Measurements from ENCODE around the gene FGFRL1.
"Not testable (repeated sequence)": the region's sequence is repeated elsewhere in the genome, so short reads cannot be mapped to it uniquely, and the experiment has no call there.

FGFRL1 gene

DNA sequence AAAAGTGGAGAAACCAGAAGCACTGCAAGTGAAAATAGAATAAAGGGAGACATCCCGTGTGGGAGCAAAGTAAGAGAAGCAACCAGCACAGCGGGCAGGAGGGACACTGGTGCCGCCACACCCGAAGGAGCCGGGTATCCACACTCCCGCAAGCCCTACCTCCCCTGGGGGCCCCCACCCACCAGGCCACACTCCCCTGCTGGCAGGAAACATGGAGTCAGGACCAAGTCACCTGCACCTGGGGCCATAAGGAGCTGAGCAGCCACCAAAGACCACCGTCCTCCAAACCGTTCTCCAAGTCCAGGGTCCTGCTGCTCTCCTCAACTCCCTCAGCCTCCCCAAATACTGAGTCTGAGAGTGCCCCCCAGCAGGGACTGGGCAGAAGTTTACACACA, 30.5 kb downstream of the FGFRL1 start:
- DNase-seq, result no peak

GRCh38 chr4:1042352-1043055, 31.1 kb downstream of the FGFRL1 start:
- DNase-seq, result no peak

DNA sequence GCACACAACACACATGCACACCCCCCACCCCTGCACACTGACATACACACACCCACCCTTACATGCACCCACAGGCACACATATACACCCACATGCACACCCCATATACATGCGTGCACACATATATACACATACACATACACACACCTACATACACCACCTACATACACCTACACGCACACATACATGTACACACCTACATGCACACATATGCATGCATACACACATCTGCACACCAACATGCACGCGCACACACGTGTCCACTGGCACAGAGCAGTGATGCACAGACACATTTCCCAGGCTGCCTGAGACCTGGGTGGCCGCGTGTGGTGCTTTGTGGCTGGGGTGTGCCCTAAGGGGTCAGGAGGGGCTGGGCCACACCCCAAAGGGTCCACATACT, 31.7 kb downstream of the FGFRL1 start:
- no peak for DNase-seq

DNA sequence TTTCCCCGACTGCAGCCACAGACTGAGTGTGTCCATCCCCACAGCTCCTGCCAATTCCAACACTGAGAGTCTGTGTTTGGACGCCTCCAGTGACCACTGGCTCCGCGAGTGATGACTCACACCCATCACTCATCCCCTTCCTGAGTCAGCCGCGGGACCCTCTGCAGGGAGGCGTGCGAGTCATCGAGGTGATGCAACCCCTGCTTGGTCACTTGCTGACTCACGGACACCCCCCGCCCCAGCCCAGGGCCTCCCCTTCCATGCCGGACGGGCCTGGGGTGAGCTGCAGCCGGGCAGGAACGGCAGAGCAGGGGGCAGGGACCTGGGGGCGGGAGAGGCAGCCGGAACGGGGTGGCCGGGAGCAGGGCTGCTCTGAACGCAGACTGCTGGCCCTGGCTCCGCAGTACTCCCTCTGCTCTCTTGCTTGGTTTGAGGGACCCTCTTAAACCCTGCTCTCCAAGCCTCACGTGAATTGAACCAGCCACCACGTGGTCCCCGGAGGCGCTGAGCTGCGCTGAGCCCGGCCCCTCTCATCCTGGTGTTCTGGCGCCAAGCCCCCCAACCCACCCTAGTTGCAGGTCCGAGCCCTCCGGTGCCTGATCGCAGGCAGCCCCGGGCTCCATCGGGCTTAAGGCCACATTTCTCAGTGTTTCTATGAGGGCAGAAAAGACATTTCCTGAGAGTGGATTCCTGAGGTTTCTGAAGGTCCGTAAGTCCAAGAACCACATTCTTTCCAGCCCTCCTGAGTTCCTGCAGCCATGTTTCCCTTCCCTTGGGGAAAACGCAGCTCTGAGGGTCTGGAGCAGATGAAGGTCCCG, 32.4 kb downstream of the FGFRL1 start:
- peak; percentile 37 for DNase-seq

- peak; percentile 1 for DNase-seq
Observed at GRCh38 chr4:1044469-1045192, 33.2 kb downstream of the FGFRL1 start.

- DNase-seq, result peak; percentile 10
Observed at GRCh38 chr4:1045193-1045594, 33.8 kb downstream of the FGFRL1 start.

- DNase-seq, result peak; percentile 3
Observed at GRCh38 chr4:1045595-1046201, 34.3 kb downstream of the FGFRL1 start.

DNA sequence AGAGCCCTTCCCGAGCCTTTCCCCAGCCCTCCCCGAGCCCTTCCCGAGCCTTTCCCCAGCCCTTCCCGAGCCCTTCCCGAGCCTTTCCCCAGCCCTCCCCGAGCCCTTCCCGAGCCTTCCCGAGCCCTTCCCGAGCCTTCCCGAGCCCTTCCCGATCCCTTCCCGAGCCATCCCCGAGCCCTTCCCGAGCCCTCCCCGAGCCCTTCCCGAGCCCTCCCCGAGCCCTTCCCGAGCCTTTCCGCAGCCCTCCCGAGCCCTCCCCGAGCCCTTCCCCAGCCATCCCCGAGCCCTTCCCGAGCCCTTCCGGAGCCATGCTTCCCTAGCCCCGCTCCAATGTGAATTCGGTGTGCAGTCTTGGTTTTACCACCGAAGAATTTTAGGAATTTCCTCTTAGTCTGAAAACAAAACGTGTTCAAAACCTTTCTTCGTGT, 35.2 kb downstream of the FGFRL1 start:
- DNase-seq, result peak; percentile 5

DNA sequence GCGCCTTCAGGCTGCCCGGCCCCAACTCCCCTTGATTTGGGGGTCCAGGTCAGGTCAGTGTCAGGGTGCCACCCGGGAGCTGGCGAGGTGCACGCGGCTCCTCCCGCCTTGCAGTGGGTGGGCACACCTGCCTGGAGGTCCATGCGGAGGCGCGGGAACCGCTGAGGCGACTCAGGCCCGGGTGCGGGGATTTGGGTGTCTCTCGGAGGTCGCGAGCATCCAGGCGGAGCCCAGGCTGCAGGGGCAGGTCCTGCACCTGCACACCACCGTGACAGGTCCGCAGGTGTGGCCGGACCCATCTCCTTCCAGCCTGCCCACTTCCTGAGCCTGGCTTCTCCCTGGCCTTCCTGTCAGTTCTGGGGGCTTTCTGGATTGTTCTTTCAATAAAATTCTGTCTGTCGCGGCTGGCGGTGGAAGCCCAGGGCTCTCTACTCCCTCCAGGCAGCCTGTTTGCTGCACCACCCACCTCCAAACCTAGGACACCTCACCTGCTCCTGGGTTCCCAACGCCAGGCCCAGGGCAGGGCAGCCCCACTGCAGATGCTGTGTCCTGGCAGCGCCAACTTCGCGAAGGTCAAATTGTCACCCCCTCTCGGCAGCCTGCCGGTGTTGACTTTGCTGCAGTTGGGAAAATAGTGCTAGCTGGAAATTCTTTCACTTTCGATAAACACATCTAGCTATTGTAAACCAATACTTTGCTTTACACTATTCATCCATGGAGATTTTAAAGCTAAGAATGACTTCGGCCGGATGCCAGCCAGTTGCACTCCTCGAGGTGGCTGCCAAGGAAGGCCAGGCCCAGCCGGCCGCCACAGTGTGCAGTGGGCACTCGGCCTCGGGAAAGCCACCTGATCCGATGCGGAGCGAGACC, 35.9 kb downstream of the FGFRL1 start:
- DNase-seq, result peak; percentile 14

DNA sequence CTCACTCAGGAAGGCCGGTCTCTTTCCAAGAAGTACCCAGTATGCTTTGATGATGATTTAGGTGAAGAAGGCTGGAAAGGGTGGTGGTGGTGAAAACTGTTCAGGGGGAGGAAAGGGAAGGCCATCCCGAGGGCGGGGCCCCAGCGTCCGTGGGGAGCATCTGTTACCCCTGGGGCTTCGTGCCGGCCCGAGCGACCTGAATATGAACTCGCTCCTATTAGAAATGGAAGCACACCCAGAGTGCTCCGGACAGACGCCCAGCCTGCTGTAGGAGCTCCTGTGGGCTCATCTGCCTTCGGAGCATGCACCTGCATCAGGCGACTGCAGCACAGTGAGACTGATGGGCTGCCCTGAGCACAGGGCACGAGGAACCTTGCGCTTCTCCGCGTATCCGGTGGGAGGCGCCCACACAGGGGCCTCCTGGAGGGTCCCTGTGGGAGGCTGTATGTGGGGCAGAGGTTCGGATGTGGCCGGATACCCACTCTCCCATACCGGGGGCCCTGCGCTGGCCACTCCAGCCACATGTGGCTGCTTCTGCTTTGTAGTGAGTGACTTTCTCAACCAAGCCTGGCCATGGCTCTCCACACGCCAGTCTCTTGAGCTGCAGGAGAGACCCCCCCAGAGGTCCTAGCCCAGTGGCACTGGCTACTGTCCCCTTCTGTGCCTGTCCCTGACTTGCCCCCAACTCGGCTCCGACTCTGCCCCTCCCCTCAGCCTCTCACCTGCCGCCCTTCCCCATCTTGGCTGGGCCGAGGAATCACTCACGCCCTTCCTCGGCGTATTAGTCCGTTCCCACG, 36.7 kb downstream of the FGFRL1 start:
- DNase-seq, result peak; percentile 8

GRCh38 chr4:1048773-1049590, 37.6 kb downstream of the FGFRL1 start:
- DNase-seq, result peak; percentile 7

- DNase-seq, result peak; percentile 7
Observed at GRCh38 chr4:1049591-1049905, 38.1 kb downstream of the FGFRL1 start.

GRCh38 chr4:1050486-1051213, 39.2 kb downstream of the FGFRL1 start:
- peak; percentile 11 for DNase-seq

DNA sequence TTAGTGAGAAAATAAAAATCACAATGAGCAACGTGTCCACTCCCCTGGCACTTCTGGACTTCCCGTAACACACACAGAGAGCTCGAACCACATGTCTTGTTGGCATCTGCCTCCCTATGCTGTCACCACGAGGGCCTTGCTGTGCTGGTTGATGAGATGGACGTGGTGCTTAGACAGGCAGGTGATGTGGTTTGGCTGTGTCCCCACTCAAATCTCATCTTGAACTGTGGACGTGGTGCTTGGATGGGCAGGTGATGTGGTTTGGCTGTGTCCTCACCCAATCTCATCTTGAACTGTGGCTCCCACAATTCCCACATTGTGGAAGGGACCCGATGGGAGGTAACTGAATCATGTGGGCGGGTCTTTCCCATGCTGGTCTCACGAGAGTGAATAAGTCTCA, 40.0 kb downstream of the FGFRL1 start:
- DNase-seq, result no peak

- peak; percentile 11 for DNase-seq
Observed at GRCh38 chr4:1052231-1052671, 40.8 kb downstream of the FGFRL1 start.

- DNase-seq, result peak; percentile 14
Observed at GRCh38 chr4:1053080-1053661, 41.7 kb downstream of the FGFRL1 start.

GRCh38 chr4:1053891-1054290, 42.5 kb downstream of the FGFRL1 start:
- peak; percentile 4 for DNase-seq

GRCh38 chr4:1054696-1055242, 43.3 kb downstream of the FGFRL1 start:
- DNase-seq, result not testable (repeated sequence)

DNA sequence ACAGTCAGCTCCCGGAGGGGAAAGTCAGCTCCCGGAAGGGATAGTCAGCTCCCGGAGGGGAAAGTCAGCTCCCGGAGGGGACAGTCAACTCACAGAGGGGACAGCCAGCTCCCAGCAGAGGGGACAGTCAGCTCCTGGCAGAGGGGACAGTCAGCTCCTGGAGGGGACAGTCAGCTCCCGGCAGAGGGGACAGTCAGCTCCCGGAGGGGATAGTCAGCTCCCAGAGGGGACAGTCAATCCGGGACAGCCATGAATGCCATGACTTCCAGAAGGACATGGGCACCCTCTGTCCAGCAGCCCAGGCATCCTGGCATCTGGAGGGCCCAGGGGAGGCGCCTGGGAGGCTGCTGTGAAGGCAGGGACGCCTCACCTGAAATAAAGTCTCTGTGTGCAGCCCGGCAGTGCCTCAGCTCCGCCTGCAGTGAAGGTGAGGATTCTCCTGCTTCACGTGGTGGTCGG, 43.8 kb downstream of the FGFRL1 start:
- not testable (repeated sequence) for DNase-seq

Measured in activated CD8-positive, alpha-beta memory T cell treated with anti-CD3 and anti-CD28 coated beads, Interleukin-2, amount 50 U/mL, for 4 hours (primary cell).